HG03460 (cell line): ENCODE measurements around the gene CCDC183.
"Not testable (repeated sequence)": the region's sequence is repeated elsewhere in the genome, so short reads cannot be mapped to it uniquely, and the experiment has no call there.

Source experiments
- ATAC-seq: cut with Tn5 transposase; IDR thresholded peaks from one replicate; pipeline ENCODE4 v1.9.1; 2021; ENCODE audit not compliant: unreplicated experiment

Gene CCDC183

GRCh38 chr9:136784249-136784996 lies 11.7 kb upstream of the CCDC183 start:
- ATAC-seq: no peak

- ATAC-seq: no peak
These were observed 11.2 kb upstream of the CCDC183 start for GRCh38 chr9:136784997-136785361.

- ATAC-seq: not testable (repeated sequence)
These were observed 10.4 kb upstream of the CCDC183 start for GRCh38 chr9:136785565-136786355.

GRCh38 chr9:136786451-136786850 lies 9.7 kb upstream of the CCDC183 start:
- no peak for ATAC-seq

- not testable (repeated sequence) for ATAC-seq
These were observed 9.2 kb upstream of the CCDC183 start for GRCh38 chr9:136786983-136787382.

GRCh38 chr9:136787690-136788400 lies 8.3 kb upstream of the CCDC183 start:
- ATAC-seq: no peak

GRCh38 chr9:136788644-136789522 lies 7.3 kb upstream of the CCDC183 start:
- ATAC-seq: not testable (repeated sequence)

- ATAC-seq: no peak
These were observed 6.6 kb upstream of the CCDC183 start for GRCh38 chr9:136789523-136789937.

- ATAC-seq: peak; percentile 81
These were observed 5.3 kb upstream of the CCDC183 start, which contains the start of gene TMEM141 for GRCh38 chr9:136790640-136791515. TMEM141 (plus strand) TSS chr9:136791344; CDS start chr9:136791371, 27 bp downstream.

- ATAC-seq: peak; percentile 14
These were observed 4.4 kb upstream of the CCDC183 start for GRCh38 chr9:136791516-136792276.

GRCh38 chr9:136792321-136793085 lies 3.6 kb upstream of the CCDC183 start:
- no peak for ATAC-seq

- no peak for ATAC-seq
These were observed 2.8 kb upstream of the CCDC183 start for GRCh38 chr9:136793086-136793946.

GRCh38 chr9:136794281-136794999 lies 1.7 kb upstream of the CCDC183 start:
- no peak for ATAC-seq

- no peak for ATAC-seq
These were observed 1.2 kb upstream of the CCDC183 start for GRCh38 chr9:136795000-136795348.

GRCh38 chr9:136796775-136797347 lies 723 bp downstream of the CCDC183 start:
- ATAC-seq: not testable (repeated sequence)

GRCh38 chr9:136798708-136799078 lies 2.6 kb downstream of the CCDC183 start:
- no peak for ATAC-seq
